ENCODE data around the gene MON2.
"Not testable (repeated sequence)": the region's sequence is repeated elsewhere in the genome, so short reads cannot be mapped to it uniquely, and the experiment has no call there.

MON2 gene

DNA sequence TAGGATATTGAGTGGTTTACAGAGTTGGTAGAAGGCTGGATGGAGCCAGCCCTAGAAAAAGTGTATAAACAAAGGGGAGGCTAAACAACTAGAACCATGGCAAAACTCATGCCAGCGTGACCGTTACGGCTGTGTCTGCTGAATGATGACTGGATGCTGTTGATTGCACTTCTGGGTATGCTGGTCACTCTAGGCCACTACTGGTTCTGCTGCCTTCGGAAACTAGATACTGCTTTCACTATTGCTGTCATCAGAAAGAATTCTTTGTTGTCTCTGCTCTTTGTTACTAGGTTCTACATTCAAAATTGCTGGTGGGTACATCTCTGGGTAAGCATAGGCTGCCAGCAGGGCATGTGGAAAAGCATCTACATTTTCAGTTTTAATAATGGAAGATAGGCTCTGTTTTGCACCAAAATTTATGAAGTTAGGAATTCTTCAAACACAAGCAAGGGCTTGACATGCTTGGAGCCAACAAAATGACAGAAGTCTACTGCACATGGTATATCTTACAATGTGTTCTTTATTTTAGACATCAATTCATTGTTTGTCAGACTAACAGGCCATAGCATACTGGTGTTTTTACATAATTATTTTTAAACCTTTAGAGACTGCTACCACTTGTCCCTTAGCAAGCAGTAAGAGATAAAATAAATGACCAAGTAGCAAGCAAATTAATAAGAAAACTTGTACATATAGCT, 15.4 kb downstream of the MON2 start:
- no peak for DNase-seq

DNA sequence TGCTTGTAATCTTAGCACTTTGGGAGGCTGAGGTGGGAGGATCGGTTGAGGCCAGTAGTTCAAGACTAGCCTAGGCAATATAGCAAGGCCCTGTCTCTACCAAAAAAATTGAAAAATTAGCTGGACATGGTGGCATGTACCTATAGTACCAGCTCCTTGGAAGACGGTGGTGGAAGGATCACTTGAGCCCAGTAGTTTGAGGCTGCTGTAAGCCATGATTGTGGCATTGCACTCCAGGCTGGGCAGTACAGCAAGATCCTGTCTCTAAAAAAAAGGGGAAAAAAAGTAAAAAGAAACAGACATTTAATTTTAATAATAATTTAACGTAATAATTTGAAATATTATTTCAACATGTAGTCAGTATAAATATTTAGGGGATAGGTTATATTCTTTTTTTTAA, 16.1 kb downstream of the MON2 start:
- no peak for DNase-seq

DNA sequence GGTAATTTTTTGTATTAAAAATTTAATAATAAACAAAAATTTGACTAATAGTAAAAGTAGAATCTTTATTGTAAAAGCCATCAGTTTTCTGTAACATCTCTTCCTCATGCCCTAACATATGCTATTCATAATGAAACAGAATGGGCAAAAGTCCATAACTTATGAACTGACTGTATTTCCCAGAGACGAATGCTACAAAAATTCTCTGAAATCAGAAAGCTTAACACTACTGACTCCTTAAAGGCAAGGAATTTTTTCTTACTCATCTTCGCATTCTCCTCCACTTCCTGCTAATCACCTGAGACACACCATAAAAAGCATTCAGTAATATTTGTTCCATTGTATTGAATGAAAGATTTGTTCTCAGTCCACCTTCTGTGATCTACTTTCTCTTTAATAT, 17.6 kb downstream of the MON2 start:
- DNase-seq, result no peak

DNA sequence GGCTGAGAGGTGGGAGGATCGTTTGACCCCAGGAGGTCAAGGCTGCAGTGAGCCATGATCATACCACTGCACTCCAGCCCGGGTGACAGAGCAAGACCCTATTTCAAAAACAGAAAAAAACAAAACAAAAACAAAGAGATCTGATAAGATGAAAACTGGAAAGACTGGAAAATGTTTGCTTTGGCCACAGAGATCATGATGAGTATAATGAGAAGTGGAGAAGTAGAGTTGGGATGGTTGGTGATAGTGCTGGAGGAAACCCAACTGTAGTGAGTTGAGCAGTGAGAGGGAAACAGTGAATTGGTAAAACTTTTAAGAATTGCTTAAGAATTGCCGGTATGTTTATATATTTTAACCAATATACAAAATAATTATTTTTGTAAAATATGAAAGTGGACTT, 39.2 kb downstream of the MON2 start:
- DNase-seq, result no peak

DNA sequence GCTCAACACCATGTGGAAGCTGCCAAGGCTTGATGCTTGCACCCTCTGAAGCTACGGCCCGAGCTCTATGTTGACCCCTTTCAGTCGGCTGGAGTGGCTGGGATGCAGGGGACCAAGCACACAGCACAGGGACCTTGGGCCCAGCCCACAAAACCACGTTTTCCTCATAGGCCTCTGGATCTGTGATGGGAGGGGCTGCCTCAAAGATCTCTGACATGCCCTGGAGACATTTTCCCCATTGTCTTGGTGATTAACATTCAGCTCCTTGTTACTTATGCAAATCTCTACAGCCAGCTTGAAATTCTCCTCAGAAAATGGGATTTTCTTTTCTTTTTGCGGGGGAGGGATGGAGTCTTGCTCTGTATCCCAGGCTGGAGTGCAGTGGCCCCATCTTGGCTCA, 46.3 kb downstream of the MON2 start:
- no peak for DNase-seq

DNA sequence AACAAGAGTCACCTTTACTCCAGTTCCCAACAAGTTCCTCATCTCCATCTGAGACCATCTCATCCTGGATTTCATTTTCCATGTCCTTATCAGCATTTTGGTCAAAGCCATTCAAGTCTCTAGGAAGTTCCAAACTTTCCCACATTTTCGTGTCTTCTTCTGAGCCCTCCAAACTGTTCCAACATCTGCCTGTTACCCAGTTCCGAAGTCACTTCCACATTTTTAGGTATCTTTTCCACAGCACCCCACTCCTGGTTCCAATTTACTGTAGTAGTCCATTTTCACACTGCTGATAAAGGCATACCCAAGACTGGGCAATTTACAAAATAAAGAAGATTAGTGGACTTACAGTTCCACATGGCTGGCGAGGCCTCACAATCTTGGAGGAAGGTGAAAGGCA, 47.5 kb downstream of the MON2 start:
- DNase-seq, result not testable (repeated sequence)

DNA sequence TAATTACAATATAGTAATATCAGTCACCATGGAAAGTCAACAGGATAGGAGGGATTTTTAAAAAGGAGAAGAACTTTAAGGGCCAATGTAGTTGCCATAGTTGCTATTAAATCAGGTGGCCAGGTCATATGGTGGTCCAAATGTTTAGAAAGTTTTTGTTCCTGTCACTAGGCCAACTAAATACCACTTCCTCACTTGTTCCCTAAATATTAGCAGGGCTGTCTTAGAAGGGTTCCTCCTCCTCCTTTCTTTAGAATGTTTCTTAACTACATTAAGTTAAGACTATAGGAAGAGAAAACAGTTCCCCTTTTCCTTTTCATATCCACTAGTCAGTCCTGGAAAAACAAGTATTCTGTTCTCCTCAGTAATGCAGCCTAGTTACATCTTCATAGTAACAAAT, 50.3 kb downstream of the MON2 start:
- DNase-seq, result no peak

DNA sequence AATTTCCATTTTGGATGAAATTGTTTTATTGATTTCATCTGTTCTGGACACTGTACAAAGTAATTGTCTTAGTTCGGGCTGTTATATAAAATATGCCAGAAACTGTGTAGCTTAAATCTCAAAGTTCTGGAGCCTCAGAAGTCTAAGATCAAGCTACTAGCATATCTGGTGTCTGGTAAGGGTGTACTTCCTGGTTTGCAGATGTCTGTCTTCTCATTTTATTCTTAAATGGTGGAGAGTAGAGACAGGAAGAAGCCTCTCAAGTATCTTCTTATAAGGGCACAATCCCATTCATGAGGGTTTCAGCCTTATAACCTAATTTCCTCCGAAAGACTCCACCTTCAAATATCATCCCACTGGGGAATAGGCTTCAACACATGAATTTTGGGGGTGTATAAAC, 51.3 kb downstream of the MON2 start:
- no peak for DNase-seq

DNA sequence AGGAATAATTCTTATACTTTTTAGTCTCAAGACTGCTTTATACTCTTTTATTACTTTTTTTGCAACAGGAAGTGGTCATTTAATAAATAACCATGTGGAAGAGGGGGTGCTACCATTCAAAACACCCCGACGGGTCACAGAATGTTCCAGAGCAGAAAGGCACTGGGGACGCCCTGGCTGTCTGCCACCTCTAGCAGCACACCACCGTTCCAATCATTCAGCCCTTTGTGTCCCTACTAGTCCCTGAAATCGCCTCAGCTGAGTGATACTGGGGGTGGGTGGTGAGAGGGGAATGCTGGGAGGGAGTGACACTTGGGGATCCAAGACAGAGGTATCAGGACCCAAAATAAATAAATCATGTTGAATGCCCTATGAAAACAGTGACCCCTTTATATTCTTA, 52.4 kb downstream of the MON2 start:
- DNase-seq, result no peak

DNA sequence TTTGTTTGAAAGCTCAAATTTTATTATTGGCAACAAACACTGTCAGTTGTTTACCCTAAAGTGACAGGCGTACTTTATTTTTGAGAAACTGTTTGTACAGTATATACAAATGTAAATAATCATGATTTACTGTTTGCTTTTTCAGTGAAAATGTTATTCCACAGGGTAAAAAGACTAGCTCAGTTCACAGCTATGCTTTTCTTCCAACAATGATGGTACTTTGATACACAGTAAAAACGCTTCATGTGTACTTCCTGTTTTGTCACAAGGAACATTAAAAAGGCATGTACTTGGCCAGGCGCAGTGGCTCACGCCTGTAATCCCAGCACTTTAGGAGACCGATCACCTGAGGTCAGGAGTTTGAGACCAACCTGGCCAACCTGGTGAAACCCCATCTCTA, 53.7 kb downstream of the MON2 start:
- no peak for DNase-seq

DNA sequence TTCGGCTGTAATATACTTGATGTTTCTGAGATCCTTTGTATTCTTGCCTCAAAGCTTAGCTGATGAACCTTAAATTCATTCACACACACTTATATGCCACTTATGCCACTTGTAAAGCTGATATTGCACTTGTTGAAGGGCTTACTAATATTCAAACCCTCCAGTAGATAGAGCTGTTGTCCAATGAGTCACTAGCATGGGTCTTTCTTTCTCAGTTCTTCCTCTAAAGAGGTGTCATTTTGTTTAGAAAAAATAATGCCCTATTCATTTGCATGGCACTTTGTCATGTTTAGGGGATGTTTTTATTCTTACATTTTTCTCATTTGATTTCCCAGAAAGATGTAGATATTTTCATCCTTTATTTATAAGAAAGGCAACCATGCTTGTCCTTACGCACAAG, 56.4 kb downstream of the MON2 start:
- no peak for DNase-seq

DNA sequence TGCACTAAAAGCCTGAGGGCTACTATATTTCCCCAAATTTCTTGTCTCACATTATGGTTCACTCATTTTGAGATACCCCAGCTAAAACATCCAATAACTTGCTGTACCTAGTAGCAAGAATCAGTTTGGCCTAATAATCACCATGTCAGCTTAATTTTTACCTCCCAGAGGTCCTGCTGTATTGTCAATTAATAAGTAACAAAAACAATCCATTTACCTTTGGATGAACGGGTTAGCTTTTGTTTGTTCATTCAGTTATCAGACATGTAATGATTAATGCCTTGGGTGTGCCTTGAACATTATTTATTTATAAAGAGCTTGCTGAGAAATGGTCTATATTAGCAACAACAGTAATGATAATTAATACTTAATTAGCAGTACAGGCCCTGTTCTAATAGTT, 57.0 kb downstream of the MON2 start:
- no peak for DNase-seq

DNA sequence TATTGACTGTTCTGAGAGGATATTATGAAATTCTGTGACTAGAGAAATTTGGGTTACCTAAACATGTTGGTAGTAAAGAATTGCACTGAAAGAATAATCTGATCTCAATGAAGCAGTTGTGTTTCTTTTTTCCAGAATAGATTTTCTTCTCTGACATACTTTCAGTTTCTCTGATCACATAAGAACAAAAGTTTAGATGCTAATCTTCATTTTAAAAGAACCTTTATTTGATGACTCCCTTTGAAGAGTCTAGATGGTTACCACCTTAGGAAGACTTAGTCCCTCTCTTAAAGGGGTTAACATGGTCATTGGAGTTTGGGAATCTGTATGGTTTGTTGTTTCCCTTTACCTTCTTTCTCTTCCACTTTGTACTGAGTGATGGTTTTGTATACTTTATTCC, 58.6 kb downstream of the MON2 start:
- no peak for DNase-seq

DNA sequence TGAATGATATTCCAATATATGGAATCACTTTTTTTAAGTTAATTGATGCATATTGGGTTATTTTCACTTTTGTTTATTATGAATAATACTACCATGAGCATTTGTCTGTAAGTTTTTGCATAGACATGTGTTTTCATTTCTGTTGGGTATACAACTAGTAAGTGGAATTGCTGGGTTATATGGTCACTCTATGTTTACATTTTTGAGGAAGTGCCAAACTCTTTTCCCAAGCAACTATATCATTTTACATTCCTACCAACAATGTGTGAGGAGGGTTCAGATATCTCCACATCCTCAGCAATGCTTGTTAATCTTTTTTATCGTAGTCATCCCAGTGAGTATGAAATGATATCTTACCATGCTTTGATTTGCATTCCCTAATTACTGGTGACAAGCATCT, 64.0 kb downstream of the MON2 start:
- DNase-seq, result no peak

DNA sequence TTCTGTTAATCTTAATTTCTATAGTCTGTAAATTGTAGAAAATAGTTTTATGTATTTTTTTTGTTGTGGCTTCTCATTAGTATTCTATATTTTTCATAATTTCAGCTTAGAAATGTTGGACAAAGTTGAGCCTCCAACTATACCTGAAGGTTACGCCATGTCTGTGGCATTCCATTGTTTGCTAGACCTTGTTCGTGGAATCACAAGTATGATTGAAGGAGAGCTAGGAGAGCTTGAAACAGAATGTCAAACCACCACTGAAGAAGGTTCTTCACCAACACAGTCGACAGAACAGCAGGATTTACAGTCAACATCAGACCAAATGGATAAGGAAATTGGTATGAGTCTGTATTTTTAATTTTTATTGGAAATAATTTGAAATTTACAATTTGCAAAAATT, 65.7 kb downstream of the MON2 start:
- no peak for DNase-seq

DNA sequence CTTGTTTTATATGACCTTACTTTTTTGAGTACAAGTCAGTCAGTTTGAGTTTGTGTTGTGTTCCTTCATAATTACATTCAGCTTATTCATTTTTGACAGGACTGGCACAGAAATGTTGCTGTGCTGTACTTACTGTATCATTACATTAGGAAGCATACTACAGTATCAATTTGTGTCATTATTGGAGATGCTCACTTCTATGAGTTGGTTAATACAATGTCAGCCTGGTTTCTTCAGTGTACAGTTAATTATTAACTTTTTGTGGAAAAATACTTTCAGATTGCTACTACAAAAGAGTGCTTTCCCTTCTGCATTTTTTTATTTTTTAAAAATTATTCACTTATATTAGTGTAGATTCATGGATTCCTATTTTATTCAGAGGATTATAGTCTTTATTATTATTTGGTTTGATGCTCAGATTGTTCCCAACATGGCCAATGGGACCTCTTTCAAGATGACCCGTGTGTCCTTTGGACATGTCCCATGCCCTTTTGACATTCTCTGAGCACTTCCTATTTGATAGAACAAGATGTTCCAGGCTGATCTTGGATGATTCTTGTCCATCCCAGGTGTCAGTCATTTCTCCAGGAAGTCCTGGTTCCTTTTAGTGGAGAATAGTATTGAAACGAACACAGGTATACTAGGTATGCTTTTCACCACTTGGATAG, 66.6 kb downstream of the MON2 start:
- DNase-seq, result no peak

DNA sequence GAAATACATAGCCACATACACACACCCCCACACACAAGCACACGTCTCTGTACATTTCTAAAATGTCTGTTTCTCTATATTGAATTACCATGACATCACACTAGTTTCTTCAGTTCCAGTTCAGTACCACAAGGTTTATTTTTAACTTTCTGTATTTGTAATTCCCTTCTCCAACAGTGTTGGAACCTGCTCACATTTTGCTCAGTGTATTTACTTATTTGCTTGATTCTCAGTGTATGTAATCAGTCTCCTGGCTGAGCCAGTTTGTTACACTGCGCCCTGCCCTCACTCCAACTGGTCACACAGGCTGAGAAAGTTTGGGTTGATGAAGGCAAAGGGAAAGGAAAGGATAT, 67.1 kb downstream of the MON2 start:
- DNase-seq, result no peak

DNA sequence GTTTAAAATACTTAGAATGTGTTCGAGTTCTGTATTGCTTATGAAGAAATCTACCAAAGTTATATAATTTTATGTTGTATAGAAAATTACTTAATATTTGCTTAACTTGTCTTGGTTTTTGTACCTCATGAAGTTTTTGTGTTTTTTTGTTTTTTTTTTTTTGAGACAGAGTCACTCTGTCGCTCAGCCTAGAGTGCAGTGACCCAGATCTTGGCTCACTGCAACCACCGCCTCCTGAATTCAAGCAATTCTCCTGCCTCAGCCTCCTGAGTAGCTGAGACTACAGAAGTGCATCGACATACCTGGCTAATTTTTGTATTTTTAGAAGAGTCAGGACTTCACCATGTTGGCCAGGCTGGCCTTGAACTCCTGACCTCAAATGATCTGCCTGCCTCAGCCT, 69.9 kb downstream of the MON2 start:
- no peak for DNase-seq

DNA sequence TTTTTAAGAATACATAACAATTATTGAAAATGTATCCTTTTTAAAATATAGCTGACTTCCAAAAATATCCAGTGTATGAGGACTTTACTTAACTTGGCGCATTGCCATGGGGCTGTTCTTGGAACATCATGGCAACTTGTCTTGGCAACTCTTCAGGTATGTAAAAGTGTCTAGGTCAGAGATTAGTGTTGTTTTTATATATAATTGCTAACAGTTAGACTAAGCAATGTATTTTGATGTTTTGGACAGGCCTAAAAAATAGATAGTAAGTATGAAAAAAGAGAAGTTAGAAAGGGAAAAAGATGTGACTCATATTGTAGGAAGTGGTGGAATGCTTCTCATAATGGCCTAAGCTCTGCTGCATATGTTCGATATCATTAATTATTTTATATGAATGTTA, 70.9 kb downstream of the MON2 start:
- no peak for DNase-seq

DNA sequence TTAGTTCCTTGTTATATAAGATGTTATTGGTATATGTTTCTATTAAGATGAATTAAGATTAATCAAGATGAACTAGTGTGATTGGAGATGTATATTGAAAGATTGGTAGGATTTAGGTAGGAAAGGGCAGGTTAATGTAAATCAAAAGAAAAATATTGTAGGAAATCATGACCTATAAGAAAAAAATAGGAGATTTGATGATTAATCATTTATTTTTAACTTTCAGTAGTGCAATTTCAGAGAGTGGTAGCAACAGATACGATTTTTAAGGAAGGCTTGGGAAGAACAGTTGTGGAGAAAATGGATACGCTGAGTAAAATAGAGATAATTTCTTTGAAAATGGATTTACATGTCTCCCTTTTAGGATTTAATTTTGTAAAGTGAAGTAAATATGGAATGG, 73.7 kb downstream of the MON2 start:
- no peak for DNase-seq

DNA sequence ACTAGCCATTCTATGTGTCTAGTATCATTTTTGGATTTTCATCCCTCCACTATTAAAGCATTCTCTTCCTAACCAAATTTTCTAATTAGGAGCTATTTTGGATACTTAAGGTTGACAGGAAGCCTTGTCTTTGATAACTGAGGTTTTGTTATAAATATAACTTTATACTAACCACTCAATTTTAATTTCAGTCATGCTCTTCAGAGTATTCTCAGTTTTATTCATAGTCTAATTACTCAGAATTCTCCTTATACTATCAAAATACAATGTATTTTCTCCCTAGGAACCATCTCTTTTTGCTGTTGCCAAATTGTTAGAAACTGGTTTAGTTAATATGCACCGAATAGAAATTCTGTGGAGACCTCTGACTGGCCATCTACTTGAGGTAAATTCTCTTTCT, 76.2 kb downstream of the MON2 start:
- no peak for DNase-seq

DNA sequence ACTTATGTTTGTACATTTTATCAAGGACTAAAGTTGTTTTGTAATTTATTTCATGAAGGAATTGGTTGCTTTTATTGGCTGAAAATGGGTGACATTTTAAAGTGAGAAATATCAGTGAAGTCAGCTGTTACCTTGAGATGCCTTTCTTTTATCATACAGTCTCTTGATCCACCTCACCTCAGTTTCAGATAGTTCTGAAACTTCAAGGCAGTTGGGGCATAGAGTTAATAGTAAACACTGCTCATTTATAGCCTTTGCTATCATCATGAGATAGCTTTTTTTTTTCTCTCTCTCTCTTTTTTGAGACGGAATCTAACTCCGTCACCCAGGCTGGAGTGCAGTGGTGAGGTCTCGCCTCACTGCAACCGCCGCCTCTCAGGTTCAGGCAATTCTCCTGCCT, 76.7 kb downstream of the MON2 start:
- no peak for DNase-seq

DNA sequence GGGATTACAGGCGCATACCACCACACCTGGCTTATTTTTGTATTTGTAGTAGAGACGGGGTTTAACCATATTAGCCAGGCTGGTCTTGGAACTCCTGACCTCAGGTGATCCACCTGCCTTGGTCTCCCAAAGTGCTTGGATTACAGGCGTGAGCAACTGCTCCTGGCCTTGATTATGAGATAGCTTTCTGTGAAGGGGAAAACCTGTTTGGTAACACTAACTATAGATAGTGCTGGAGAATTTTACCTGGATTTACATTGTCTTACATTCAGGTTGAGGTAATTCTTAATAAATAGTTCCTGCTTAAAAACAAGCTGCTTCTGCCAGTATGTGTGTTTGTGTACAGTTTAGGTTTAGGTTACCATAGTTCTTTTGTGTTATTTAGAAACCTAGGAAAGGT, 77.1 kb downstream of the MON2 start:
- DNase-seq, result no peak

DNA sequence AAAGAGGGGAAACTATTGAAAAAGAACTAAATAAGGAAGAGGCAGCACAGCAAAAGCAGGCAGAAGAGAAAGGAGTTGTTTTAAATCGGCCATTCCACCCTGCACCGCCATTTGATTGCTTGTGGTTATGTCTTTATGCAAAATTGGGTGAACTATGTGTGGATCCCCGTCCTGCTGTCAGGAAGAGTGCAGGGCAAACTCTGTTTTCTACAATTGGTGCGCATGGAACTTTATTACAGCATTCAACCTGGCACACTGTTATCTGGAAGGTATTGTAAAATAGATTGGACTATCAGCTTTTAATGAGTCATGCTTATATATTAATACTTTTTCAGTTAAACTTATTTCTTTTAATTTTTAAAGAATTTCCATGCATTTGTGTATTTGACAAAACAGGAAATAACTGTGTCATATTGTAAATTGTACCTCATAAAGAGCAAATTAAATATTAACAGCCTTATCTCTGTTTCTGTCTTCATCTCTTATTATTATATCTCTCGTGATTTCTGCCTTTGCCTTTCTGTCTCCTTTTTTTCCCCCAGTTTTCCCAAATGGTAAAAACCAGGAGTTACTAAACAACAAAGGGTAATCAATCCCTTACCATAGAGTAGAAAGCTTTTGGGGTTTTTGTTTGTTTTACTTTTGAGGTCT, 86.4 kb downstream of the MON2 start:
- no peak for DNase-seq

DNA sequence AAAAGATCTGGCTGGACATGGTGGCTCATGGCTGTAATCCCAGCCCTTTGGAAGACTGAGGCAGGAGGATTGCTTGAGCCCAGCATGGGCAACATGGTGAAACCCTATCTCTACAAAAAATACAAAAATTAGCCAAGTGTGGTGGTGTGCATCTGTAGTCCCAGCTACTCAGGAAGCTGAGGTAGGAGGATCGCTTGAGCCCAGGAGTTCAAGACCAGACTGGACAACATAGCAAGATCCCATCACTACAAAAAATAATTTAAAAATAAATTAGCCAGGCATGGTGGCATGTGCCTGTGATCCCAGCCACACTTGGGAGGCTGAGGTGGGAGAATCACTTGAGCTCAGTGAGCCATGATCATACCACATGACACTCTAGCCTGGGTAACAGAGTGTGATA, 92.7 kb downstream of the MON2 start:
- DNase-seq, result not testable (repeated sequence)
